GM19467 (cell line): ENCODE results near the gene GPRIN2.
"Not testable (repeated sequence)": the region's sequence is repeated elsewhere in the genome, so short reads cannot be mapped to it uniquely, and the experiment has no call there.

Experiments
- ATAC-seq: cut with Tn5 transposase; IDR thresholded peaks from one replicate; pipeline ENCODE4 v1.9.1; 2021; ENCODE audit warnings: mild to moderate bottlenecking, moderate library complexity; ENCODE audit not compliant: unreplicated experiment

The GPRIN2 gene

DNA sequence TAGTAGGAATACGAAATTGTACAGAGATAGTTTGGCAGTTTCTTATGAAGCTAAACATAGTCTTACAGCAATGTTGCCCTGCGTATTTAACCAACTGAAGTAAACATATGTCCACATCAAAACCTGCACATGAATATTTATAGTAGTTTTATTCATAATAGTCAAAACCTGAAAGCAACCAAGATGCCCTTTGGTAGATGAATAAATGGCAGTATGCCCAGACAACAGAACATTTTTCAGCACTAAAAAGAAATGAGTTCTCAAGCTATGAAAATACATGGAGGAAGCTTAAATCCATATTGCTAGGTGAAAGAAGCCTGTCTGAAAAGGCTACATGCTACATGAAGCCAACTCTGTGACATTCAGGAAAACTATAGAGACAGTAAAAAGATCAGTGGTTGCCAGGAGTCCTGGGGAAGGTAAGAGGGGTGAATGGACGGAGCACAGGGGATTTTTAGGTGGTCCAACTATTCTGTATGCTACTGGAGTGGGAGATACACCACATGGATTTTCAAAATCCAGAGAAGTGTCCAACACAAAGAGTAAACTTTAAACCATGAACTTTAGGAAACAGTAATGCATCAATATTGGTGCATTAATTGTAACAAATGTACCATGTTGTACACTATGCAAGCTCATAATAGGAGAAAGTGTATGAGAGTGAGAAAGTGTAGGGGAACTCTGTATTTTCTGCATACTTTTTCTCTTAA is 17.6 kb downstream of the GPRIN2 start:
- ATAC-seq = no peak

DNA sequence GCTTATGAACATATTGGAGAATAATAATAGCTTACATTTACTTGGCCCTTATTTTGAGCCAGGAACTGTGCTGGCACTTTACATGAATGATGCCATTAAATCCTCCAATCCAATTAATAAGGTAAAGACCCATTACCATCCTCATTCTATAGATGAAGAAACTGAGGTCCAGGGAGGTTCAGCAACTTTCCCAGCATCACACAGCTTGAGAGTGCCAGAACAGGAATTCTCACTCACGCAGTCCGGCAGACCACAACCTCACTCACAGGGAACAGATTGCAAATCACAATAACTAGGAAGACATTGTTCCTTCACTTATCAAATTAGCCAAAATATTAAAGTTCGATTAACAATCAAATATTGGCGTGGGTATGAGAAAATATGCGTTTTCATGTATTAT is 18.3 kb downstream of the GPRIN2 start:
- no peak for ATAC-seq

DNA sequence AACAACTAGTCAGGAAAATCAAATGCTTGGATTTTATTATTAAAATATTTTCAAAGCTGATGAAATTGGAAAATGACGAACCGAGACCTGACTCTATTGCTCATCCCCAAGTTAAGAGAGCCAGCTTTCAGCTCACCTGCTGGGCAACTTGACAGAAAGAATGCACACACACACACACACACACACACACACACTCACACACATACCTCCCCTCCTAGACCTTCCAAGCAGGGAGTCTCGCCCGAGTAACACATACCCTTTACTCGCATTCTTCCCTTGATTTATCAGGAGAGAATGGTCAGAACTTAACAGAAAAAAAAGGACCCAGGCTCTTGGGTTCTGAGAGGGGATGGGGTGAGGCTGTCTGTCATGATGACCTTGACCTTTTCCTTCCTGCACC is 19.1 kb downstream of the GPRIN2 start:
- no peak for ATAC-seq

DNA sequence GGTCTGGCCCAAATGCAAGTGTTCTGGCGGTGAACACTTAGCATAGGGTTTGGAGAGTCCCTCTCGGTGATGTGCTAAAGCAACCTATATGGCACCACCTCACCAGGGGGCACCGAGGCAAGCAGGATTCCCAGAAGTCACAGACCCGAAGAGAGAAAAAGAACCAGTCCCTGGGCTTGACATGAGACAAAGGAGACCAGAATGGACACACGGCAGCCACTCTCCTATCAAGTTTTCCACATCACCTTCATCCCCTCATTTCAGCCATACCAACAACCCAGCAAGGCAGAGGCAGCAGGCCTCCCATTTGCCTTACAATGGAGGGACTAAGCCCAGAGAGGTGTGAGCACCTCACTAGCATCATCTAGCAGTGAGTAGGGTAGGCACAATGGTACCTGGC is 19.7 kb downstream of the GPRIN2 start:
- no peak for ATAC-seq

DNA sequence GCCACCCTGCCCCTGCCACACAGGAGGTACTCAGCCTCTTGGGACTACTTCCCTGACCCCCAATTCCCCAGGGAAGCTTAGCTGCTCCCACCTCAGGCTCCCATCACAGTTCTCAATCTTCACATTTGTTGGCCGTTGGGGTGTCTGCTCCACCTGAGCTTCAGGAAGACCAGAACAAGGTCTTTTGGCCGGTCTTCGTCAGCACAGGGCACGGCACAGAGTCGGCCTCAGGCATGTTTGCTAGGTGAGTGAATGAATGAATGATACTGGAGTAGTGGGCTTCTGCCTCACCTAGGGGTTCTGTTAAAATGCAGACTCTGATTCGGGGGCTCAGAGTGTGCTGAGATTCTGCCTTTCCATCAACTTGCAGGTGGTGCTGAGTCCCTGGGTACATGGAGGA is 20.3 kb downstream of the GPRIN2 start:
- ATAC-seq = no peak

DNA sequence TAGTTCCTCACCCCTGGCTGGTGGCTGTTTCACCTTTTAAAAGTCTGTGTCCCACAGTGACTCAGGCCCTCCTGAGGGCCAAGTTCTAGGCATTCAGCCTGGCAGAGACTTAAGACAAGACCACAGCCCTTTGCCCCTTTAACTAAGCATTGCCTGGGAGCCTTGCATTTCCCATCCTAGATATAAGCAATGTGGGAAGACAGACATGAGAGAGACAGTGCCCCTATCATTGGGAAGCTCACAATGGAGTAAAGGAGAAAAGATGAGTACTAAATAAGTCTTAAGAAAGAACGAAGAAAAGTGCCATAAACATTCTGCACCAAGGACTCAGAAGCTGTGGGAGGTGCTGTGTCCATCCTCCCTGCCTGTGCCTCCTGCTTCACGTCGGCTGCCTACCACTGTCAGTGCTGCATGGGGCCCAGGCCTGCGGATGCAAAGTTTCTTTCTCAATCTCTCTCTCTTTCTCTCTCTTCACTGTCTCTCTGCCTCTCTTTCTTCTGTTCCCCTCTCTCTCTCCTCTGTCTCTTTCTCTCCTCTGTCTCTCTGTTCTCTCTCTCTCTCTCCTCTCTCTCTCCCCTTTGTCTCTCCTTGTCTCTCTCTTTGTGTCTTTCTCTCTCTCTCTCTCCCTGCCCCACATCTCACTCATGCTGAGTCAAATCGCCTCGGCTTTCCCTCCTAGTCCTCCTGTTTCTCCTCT is 21.5 kb downstream of the GPRIN2 start:
- ATAC-seq = no peak

DNA sequence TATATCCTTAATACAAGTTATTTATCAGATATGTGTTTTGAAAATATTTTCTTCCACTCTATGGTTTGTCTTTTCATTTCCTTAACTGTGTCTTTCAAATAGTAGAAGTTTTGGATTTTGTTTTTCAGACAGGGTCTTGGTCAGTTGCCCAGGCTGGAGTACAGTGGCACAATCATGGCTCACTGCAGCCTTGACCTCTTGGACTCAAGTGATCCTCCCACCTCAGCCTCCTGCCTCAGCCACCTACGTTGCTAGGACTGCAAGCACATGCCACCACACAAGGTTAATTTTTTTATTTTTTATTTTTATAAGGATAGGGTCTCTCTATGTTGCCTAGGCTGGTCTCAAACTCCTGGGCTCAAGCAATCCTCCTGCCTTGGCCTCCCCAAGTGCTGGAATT is 24.2 kb downstream of the GPRIN2 start:
- ATAC-seq = not testable (repeated sequence)

DNA sequence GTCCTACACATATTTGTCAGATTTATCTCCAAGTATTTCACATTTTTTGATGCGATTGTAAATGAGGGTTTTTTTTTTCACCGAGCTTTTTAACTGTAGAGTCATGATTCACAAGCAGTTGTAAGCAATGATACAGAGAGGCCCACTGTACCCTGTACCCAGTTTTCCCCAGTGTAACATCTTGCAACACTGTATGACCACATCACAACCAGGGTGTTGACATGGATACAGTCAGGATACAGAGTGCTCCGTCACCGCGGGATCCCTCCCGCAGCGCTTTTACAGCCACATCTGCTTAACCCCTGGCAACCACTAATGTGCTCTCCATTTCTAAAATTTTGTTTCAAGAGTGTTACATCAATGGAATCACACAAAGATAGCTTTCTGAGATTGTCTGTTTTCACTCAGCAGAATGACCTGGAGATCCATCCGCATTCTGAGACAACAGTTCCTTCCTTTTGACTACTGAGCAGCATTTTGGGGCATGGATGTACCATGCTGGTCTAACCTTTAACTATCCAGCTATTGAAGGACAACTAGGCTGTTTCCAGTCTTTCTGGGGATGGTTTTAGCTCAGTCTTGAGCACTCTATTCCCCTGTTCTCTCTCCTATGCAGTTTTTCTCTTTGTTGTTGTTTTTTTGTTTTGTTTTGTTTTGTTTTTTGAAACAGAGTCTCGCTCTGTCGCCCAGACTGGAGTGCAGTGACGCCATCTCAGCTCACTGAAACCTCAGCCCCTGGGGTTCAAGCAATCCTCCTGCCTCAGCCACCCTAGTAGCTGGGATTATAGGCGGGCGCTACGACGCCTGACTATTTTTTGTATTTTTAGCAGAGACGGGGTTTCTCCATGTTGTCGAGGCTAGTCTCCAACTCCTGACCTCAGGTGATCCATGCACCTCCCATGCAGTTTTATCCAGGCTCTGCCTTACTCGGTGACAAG is 25.9 kb downstream of the GPRIN2 start:
- no peak for ATAC-seq

DNA sequence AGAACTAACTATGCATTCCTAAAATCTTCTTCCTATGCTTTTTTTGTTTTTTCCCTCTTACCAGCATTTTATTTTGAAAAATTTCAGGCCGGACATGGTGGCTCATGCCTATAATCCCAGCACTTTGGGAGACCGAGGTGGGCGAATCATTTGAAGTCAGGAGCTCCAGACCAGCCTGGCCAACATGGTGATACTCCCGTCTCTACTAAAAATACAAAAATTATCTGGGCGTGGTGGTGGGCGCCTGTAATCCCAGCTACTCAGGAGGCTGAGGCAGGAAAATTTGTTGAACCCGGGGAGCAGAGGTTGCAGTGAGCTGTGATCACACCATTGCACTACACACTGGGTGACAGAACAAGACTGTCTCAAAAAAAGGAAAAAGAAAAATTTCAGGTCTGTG is 26.7 kb downstream of the GPRIN2 start:
- not testable (repeated sequence) for ATAC-seq

DNA sequence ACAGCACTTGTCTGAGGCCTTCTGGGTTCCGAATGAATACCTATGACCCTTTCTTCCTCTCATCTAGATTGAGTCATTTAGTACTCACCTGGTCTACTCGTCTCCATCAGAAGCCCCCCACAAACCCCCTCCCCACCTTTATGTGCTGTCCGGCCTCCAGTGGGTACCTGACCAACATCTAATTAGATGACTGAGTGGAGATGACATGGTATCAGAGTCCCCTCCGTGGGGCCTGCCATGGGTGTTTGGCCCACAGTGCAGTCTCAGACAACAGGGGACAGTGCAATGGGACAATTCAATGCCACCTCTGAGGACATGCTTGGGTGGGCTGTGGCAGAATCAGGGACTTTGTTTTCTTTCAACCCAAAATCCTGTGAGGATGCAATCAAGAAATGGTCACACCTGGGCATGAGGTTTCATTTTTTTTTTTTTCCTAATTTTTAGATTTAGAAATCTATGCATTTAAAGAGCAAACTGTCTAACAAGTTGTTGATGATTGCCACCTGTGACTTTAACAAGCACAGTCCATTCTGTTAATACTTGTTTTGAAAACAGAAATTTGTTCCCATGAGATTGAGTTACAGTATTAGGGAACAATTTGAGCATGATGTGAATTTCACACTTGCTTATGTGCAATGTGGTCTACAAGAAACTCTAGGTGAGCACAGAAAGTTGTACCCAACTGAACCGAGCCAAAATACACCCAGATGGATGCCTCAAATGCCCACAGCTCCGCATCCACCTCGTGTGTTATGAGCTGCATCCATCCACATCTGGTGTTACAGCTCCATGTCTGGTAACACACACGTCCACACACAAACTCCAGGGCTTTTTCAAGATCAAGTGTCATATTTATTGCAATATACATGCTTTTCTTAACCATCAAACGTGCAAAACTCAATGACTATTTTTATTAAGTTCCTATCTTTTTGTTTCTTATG is 27.5 kb downstream of the GPRIN2 start:
- ATAC-seq = no peak

DNA sequence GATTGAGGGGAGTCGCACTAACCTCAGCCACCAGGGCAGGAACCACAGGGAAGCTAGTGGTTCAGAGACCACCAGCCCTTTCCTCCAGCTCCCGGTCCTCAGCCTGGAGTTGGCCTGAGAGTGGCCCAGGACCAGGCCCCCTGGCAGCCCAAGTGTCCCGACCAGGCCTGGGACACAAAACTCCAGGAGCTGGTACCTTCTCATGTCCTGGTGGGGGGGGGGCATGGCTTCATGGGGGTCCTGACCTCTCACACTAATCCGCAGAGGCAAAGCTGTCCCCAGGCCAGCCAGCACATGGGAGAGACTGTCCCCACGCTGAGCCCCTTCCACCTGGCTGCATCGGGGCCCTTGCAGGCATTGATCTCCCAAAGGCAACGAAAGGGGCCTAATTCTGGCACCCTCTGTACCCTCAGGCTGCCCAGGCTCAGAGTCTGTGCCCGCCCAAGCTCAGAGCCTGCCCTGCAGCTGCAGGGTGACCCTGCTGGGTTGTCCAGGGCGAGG is 28.2 kb downstream of the GPRIN2 start:
- ATAC-seq = no peak

DNA sequence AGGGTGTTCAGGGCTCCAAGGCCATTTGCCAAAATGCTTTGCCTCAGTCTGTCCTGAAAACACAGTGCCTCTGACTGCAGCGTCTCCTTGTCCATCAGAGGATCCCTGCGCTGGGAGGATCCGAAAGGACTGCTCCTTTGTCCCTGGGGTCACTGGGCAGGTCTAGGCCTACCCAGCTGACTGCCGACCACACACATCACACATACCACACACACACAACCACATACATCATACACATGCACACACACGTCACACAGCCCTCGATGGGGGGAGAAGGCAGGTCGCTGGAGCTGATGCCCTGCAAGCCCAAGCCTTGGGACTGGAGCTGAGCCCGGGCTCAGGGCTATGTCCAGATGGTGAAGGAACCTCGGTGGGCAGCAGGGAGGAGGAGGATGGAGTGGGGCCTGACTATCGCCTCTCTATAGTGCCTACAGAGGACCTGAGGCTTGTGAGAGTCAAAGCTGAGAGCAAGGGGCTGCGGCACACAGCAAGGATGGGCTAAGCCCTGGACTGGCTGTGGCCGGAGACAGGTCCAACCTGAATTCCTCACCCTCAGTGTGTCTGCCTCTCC is 29.1 kb downstream of the GPRIN2 start:
- no peak for ATAC-seq

DNA sequence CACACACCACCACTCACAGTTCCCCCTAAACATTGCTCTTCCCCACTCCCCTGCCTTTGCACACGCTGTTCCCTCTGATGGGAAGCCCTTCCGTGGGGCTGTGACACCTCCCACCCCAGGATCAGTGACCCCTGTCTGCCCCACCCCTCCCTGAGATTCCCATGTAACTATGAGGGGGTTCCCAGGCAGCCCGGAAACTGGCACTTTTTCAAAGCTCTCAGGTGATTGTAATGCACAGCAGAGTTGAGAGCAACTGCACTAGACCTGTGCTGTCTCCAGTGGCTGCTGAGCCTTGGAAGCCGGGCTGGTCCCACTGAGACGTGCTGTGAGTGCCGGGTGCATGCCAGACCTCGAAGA is 29.8 kb downstream of the GPRIN2 start:
- no peak for ATAC-seq

DNA sequence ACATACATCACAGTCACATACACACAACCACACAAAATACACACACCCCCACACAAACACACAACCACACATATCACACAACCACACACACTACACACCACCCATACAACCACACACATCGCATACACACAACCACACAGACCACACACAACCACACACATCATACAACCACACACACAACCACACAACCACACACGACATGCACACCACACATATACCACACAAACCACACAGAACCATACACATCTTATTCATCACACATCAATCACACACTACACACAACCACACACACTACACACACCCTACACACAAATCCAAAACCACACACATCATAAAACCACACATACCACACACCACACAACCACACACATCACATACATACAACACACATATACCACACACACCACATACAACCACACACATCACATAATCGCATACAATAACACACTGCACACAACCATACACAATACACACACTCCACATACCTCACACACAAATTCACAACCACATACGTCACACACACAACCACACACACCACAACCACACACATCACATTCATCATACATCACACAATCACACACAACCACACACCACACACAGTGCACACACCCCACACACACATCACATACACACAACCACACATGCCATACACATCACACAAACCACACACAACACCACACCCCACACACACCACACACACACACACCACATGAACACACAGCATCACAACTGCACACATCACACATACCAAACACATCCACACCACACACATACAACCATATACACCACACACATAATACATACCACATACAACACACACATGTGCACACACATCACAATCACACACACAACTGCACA is 30.4 kb downstream of the GPRIN2 start:
- no peak for ATAC-seq

DNA sequence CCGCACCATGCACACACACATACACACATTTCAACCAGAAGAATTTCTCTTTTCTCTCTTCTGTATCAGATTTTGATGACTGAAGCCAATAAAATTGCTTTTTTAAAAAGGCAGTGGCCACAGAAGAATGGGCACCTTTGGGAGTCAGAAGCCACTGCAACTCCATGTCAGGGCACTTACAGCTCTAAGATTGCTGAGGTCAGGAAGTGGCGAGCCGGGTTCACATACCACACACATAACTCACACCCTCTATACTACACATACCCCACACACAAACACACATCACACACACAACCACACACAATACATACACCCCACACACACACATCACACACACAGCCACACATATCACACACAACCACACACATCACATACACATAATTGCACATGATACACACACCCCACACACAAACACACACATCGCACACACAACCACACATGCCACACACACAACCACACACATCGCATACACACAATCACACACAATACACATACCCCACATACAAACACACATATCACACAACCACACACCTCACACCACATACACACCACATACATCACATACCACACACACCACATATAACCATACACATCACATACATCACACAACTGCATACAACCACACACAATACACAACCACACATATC is 31.2 kb downstream of the GPRIN2 start:
- no peak for ATAC-seq

DNA sequence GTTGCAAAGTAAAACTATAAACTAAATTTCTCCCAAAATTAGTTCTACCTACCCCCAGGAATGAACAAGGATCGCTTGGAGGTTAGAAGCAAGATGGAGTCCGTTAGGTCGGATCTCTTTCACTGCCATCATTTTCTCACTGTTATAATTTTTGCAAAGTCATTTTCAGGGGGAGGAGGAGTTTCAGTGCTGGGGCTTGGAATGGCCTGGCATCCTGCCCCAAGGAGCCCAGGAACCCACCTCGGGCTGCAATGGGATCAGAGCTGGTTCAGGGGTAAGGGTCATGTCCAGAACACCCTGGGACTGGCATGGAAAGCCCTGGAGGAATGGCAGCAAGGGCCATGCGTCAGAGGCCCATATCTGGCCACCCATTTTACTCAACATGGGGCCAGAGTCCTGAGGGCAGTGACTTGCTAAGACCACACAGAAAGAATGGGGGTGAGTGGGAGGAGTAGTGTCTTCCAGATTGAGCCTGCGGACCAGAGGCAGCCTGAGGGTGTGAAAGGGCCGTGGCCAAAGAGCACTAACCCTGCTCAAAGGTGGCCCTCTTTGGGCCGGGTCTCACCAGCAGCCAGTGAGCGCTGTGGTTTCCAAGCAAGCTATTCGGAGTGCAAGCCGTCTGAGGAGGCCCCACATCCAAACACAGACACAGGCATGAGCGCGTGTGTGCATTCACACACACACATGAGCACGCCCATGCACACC is 31.8 kb downstream of the GPRIN2 start:
- ATAC-seq = no peak

DNA sequence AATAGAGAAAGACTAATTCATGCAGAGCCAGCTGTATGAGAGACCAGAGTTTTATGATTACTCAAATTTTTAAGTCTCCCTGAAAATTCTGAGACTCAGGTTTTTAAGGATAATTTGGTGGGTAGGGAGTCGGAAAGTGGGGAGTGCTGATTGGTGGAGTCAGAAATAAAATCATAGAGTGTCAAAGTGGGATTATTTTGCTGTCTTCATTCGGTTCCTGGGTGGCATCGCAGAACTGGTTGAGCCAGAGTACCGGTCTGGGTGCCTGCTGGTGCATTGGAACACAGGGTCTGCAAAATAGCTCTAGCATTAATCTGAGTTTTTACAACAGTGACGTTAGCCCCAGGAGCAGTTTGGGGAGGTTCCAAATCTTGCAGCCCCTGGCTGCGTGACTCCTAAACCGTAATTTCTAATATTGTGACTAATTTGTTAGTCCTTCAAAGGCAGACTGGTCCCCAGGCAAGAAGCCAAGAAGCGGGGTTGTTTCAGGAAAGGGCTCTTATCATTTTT is 32.4 kb downstream of the GPRIN2 start:
- ATAC-seq = no peak
